ENCODE data around the gene CDC20B.

CDC20B gene, protein sequence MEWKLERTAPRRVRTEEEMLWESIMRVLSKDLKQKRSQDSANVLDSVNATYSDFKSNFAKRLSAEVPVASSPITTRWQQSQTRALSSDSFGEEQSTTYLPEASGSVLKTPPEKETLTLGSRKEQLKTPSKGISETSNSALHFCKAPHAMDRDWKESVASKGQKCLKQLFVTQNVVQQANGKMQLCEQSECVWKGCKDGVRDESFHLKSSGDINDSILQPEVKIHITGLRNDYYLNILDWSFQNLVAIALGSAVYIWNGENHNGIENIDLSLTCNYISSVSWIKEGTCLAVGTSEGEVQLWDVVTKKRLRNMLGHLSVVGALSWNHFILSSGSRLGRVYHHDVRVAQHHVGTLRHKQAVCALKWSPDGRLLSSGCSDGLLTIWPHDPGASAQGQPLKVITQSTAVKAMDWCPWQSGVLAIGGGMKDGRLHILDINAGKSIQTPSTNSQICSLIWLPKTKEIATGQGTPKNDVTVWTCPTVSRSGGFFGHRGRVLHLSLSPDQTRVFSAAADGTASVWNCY

DNA sequence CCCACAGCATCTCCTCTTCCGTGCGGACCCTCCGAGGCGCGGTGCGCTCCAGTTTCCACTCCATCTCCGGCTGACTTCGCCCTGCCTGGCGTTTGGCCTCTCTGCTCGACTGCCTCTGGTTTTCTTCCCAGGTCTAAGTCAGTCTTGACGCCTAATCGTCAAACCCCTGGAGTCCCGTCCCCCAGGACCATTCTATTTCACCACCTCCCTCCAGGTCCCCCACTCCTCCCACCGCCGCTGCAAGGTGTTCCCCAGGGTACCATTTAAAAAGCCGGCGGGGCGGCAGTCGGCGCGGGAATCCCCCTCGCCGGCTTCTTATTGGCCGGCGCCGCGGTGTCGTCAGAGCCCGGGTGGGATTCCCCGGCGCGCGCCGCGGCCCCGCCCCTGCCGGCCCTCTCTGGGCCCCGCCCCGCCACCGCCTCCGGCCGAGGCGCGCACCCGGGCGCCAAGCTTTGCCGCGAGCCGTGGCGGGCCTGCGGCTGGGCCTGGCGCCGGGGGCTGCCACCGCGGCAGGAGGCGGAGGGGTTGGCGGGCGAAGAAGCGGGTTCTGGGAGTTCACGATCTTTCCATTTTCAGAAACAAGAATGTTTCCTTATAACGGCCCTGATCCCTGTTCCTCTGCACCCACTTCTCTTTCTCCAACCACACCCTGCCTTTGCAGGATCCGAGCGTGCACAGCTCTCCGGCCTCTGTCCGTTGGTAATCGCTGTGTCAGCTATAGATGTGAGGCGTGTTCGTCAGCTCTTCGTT lies at the start of gene CDC20B:
TSS of gene CDC20B (minus strand) at position 241 of the 750 bp plus-strand sequence. CDS start at position 64, 177 bp downstream.
- DNase-seq: peak; percentile 43

DNA sequence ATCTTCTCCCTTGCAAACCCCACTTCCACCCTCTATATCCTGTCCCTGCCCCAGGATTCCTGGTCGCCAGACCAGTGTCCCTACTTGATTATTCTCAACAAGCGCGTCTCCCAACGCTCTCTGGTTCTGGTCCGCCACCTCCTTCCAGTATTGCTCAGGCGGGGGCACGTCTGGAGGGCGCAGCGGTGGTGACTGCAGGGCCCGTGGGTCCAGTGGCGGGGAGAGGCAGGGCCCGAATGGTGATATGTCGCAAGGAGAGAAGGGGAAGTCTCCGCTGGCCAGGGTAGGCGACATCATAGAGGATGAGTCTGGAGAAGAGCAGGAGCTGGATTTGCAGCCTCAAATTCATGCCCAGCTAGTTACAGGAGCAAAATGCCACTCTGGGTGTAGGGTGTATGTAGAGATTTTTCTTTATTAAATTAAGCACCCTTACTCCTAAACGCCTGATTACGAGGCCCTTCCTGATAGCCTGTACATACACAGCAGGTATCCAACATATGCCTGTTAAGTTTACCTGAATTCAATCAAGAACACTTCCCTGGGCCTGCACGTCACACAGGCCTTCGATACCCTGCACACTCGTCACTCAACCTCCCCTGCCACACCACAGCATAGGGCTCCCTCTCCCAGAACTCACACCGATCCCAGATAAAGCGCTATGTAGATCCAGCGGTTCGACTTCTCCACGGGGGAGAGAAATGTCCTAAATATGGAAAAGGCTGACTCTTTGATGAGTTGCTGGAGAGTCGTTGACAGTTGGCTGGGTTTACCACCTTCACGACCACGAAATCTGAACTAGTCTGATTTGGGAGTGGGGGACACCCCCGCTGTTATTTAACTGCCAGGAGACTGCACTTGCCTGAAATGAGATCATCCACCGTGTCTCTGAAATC lies 49.4 kb upstream of the CDC20B start:
- DNase-seq: no peak

DNA sequence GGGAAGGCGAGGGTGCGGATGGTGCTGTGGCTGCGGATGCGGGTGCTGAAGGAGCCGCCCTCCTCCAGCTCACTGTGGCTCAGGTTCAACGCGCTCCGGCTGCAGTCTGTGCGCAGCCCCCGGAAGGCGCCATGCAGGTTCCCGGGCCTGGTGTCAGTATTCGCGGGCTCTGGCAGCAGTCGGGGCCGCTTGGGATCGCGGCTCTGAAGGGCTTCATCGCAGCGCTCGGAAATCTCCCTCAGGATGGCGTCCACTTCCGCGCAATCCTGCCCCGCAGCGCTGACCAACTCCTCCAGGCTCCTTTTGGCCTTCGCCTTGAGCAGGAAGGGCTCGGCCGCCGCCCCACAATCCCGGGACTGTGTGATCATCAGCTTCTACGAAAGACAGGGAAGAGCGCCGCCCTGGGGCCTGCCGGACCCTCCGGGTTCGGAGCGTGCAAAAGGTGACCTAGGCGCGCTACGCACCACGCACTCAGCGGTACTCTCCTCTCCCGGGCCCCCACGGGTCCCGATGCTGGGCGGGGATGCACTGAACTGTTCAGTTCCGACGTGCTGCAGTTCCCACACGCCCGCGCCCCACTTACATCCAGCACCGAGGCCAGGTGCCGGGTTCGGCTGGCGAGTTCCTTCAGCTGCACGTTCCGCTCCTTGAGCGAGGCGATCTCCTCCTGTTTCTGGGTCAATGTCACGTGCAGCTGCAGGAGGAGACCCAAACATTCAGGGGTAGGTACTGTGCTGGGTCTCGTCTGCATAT lies 47.6 kb upstream of the CDC20B start:
- no peak for DNase-seq

DNA sequence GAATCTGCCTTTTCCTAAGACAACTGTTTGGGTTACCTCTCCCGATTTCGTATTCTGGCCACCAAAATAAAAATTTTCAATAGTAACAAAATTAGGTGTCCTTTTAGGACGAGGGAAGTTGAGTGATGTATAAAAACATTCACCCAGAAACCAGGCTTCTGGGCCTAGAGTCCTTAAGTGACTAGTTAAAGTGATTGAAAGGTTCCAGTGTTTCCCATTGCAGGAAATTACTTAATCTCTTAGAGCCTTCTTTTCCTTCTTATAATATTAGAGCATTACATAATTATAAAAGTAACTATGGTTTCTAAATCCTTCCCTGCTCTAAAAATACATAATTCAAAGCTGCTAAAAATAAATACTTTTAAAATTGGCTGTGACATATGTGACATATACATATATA lies 46.8 kb upstream of the CDC20B start:
- DNase-seq: no peak

DNA sequence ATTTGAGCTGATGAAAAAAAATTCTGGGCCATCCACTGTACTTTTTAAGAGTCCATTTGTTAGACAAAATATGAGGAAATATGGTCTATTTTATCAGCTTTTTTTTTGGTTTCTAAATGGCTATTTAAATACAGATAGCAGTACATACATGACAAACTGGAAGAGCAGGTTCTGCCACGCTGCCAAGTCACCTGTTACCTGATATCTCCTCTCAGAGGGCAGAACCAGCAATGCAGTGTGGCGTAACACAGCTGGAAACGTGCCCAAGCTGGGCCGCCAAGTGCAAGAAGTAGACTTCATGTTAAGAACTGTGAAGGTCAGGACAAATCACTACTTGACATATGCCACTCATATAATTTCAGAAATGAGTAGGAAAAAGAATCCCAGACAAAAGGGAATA lies 46.0 kb upstream of the CDC20B start:
- peak; percentile 93 for DNase-seq

DNA sequence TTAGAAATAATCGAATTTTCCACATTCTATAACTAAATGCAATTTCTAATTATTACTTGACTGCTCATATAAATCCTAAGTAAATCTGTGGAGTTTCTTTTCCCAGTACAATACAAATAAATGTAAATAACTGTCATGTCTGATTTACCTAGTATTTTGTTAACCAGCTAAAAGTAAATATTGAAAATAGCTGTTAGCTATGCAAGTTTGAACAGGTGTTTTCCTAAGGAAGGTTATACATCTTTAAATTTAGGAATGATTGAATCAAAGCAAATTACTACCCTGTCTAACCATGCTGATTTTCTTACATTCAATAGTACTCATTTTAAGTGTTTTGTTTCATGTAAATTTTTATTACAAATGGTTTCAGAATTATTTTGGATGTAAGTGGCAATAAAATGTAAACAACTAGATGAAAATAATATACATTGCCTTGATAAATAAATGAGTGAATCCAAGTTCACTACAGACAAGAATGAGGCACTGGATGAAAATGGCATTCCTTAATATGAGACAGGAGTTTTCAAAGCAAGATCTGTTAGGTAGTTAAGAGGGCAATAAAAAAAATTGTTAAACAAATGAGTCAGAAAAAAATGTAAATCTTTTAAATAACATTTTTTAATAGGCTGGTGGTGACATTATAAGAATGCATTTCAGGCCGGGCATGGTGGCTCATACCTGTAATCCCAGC lies 38.4 kb upstream of the CDC20B start:
- no peak for DNase-seq

DNA sequence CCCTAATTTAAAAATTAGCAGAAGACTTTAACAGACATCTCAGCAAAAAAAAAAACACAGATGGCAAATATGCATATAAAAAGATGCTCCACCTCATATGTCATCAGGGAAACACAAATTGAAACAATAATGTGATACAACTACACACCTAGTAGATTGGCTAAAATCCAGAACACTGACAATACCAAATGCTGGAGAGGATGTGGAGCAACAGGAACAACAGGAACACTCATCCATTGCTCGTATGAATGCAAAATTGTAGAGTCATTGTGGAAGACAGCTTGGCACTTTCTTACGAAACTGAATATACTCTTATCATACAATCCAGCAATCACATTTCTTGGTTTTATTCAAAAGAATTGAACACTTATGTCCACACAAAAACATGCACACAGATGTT lies 32.0 kb upstream of the CDC20B start:
- DNase-seq: peak; percentile 35

DNA sequence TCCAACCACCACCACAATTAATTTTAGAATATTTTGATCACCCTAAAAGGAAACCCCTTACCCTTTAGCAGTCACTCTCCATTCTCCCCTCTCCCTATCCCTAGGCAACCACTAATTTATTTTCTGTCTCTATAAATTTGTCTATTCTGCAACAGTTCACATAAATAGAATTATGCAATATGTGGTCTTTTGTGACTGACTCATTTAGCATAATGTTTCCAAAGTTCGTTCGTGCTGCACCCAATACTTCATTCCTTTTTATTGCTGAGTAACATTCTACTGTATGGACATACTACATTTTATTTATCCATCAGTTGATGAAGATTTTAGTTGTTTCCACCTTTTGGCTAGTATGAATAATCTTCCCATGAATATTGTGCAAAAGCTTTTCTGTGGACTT lies 18.2 kb upstream of the CDC20B start:
- no peak for DNase-seq

DNA sequence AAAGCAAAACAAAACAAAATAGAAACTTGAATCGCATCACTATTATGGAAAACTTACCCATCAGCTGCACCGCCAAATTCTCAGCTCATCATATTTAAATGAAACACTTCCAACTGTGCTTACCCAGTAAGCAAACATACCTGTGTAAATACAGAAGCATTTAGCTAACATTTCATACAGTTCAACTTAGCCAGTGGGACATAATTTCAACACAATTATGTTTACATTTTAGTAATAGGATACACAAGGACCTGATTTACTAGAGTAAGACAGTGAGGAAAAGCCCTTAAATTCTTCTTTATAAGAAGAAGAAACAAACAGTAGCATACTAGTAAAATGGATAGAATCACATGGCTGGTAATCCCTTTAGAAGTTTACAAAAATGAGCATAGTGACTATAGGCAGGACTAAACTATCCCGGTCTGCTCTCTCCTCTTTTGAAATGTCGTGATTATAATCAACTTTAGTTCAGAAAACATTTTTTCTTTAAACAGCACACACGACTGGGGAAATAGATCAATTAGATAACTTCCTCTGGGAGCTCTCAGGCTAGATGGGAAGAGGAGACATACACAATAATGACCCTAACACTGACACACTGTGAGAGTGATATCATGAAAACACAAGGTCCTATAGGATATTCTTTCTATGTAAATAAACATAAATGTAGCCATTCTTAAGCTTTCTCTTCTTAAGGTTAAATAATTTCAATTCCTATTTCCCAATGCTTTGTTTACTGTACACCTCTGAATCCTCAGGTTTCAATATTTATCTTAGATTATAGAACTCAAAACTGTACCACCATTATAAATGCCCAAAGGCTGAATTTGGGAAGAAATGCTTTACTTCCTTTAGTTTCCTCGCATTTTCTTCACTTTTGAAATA lies 15.9 kb upstream of the CDC20B start:
- peak; percentile 22 for DNase-seq

DNA sequence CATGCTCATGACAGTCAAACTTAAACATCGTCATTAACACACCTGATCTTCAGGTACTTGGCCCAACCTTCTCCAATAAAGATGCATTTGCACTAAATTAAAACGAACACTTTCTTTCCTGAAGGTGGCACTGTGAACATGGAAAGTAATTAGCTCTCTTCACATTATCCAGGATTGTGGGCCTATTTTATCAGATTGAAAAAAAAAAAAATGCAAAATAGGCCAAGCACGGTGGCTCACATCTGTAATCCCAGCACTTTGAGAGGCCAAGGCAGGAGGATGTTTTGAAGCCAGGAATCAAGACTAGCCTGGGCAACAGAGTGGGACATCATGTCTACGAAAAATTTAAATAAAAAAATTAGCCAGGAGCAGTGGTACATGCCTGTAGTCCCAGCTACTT lies 14.4 kb upstream of the CDC20B start:
- peak; percentile 61 for DNase-seq

DNA sequence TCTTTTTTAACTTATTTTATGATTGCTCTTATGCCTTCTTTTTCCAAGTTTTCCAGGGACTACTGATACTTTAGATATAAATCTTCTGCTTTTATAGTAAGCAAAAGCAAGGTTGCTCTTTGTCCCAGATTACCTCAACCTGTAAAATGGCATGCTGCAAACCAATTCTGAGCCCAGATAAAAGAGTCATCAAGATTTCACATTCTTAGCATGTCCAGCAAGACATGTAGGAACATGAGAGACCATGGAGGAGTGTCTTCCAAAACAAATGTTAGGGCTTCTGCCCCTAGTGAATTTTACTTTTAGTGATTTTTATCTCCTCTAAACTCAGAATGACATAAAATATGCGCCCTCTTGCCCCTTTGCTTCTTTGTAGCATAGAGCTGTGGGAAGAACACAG lies 7.0 kb upstream of the CDC20B start:
- DNase-seq: no peak

DNA sequence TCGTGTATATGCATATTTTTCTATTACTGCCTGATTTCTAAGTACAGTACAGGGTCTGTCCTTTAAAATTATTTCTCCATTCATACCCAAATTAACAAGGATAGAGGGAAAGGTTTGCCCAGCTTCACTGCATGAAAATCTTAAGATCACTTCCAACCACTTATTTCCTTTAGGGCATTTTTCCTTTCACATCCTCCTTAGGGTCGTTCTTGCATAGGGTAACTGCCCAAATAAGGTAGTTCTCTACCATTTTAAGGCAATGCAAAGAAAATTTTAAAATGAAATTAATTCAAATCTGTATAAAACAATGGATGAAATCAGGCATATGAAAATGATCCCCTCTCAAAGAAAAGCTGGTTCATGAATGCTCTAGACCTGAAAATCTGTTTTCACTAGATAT lies 4.1 kb upstream of the CDC20B start:
- no peak for DNase-seq

DNA sequence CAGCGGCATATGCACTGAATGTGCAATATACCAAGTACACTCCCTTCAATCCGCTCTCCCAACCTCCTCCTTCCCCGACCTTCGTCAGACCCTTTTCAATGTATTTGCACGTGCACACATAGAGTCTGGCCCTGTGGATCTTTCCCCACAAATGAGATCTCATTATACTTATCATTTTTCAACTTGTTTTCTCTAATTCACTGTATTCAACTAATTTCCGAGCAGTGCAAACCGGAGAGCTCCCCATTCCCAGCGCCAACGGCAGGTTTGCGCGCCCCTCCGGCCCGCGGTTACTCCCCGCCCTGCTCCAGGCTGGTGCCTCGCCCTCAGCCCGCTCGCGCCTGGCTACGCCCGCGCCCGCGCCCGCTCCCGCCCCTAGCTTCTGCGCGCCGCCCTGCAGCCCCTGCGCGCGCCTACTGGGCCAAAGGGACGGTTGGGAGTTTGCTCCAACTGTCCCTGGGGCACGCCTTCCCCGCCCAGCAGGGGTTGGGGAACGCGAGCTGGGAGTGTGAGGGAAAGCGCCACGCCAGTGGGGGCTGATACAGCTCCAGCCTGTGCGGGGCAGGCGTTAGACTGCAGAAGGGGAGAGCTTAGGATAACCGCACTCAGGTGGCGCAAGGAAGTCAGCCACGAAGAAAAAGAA lies 3.3 kb upstream of the CDC20B start:
- peak; percentile 13 for DNase-seq

DNA sequence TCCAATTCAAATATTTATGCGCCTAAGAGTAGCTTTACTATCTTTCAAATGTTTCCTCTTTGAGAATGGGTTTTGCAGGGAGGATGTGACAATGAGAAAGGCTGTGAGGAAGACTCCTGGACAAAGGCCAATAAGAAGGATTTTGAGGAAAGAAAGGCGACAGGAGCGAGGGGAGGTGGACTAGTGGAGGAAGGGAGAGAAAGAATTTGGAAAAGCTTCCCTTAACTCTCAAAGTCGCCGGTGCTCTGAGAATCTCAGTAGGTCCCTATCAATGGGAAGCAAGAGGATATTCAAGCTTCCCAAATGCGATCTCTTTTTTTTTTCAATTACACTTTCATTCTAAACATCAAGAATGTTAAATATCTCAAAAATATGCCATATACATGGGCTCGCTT lies 2.8 kb upstream of the CDC20B start:
- DNase-seq: no peak

DNA sequence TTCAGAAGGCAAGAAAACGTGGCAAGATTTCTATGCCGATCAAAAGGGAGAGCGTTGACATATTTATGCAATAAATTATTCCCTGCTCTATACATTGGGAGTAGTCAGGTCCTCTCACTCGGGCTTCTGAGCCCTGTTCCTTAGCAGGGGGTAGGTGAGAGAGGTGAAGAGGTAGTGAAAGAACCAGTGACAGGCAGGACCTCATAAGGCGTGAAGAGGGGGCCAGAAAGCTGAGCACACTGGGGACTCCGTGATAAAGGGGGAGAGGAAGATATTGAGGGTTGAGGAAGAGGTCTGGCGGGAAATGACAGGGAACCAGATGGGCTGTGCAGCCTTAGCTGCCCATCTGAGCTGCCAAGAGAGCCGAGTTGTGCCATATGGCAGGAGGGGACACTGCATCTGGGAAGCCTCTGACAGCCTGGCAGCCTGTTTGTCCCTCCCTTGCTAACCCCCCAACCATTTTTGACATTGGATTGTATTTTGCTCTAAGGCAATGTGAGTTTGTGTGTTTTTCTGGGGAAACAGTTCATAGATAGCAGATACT lies 782 bp upstream of the CDC20B start:
- DNase-seq: no peak

DNA sequence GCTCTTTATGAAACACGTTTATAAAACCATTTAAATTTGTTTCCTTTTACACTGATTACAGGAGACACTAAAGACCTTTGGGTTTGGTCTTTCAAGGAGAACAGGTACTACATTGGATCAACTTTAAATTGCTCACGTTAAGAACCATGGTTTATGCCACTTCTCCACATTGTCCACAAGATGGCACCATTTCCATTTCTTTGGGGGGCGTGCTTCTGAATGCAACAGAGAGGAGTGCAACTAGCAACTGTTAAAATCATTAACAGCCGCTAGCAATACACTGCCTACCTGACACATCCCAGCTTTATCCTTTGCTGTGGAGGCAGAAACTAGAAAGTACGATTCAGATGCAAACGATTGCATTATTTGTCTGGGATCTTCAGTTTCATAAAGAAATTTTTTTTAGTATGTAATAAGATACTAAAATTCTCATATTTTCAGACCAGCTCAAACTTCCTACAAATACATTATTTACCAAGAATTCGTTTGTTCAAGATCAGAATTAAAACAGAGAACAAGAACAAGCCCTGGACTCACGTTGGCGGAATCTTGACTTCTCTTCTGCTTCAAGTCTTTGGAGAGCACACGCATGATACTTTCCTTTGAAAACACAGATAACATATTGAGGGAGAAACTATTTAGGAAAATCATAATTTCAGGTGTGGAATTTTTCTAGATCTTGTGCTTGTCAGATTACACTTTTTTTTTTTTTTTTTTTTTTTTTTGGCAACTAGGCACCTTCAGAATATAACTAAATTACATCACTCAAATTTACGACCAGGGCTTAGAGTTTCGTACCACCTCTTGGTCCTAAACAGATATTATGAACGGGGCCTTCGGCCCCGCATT lies 702 bp downstream of the CDC20B start:
- peak; percentile 80 for DNase-seq

DNA sequence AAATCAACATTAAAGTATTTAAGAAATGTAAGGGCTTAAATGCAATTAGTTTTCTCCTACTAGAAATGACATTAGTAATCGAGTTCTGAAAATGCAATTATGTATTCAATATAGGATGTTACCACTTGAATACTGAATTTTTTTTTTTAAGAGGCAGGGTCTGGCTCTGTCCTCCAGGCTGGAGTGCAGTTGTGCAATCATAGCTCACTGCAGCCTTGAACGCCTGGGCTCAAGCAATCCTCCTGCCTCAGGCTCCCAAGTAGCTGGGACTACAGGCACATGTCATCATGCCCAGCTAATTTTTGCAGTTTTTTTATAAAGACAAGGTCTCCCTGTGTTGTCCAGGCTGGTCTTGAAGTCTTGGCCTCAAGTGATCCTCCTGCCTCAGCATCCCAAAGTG lies 1.5 kb downstream of the CDC20B start:
- DNase-seq: no peak

DNA sequence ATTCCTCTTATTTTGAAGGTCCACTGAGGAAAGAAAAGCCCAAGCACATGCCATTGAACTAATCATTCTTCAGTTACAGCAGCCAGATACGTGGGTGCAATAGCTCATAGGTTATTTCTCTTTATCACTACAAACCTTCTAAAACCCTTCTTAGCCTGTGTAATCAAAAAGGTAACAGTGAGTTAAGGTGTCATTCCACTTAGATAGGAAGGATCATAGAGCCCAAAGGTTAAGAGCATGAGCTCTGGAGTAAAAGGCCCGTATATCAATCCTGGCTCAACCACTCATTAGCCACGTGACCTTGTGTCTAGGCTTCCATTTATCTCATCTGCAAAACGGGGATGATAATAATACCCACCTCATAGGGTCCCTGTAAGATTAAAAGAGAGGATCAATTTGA lies 10.3 kb downstream of the CDC20B start:
- no peak for DNase-seq

Measured in NCI-H2029 (cell line).